Calu3 (cell line): ENCODE measurements around the gene PLD5. TPM values are rescaled to one million over a fixed set of nuclear protein-coding genes. Genes with fewer than 3 reads are reported as not detected.
A peak's percentile ranks its signal among the peaks of the same experiment; 100 is the strongest.

Source experiments
- BruUV-seq: library from RNA; stranded (reverse); fragments of 400-500 nt; replicated peaks from 2 replicates; lab custom pipeline; 2021; lab: Mats Ljungman, UMichigan
- CTCF ChIA-PET: fragments of 300-600 bp; sonication (Branson Sonifier 250); formaldehyde crosslinking; loops from one replicate; lab custom pipeline; 2022; ENCODE audit warnings: antibody characterized with exemption; lab: Charles Lee
- DNase-seq: peaks from one replicate; pipeline ENCODE4 v3.0.0; 2022
- H3K27ac Mint-ChIP-seq: one replicate; pipeline ENCODE4 v1.8.0; 2022; ENCODE audit warnings: mixed read lengths; ENCODE audit not compliant: unreplicated experiment
- H3K27me3 Mint-ChIP-seq: one replicate; pipeline ENCODE4 v1.8.0; 2022; ENCODE audit warnings: mixed read lengths; ENCODE audit not compliant: unreplicated experiment
- H3K36me3 Mint-ChIP-seq: one replicate; pipeline ENCODE4 v1.8.0; 2022; ENCODE audit warnings: mild to moderate bottlenecking, moderate library complexity, mixed read lengths; ENCODE audit not compliant: insufficient read depth, unreplicated experiment
- H3K4me1 Mint-ChIP-seq: one replicate; pipeline ENCODE4 v1.8.0; 2022; ENCODE audit warnings: mild to moderate bottlenecking, low read depth, mixed read lengths; ENCODE audit not compliant: unreplicated experiment
- H3K4me3 Mint-ChIP-seq: one replicate; pipeline ENCODE4 v1.8.0; 2022; ENCODE audit warnings: mild to moderate bottlenecking, low read depth, moderate library complexity, mixed read lengths; ENCODE audit not compliant: unreplicated experiment
- H3K9me3 Mint-ChIP-seq: one replicate; pipeline ENCODE4 v1.8.0; 2022; ENCODE audit warnings: low read depth, mixed read lengths; ENCODE audit not compliant: unreplicated experiment
- intact Hi-C: fragments of 100-400 bp; cut with micrococcal nuclease; formaldehyde crosslinking; loops from one replicate; pipeline ENCODE4 v1.10.0; 2022; ENCODE audit not compliant: unreplicated experiment
- total RNA-seq: library from RNA; stranded (reverse); gene quantifications from 2 replicates; pipeline ENCODE4 v1.2.3, GENCODE V29; 2022
- TF ChIP-seq, protein P1 (sequence below): fragments of 200-600 bp; IDR thresholded peaks from one replicate; pipeline ENCODE4 v1.8.0; 2022; ENCODE audit warnings: antibody characterized with exemption; ENCODE audit not compliant: unreplicated experiment

The PLD5 gene
- total RNA-seq, 1 experiment from 2014 or later, result 2.4 TPM

DNA sequence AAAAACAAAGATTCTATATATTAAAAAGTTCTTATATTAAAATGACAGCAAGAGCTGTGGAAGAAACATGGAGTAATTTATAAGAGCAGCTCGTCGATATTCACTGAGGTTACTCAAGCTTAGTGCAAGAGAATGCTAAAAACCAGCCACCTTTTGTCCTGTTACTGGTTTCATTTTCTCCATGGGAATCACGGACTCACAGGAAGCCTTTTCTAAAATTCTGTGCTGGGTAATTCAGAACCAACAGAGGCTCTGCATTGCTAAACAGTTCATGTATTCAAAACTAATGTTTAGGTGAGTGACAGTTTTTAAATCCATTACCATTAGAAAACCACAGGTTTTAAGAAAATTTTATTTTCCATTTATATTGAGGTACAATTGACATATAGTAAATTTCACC lies 377.8 kb downstream of the PLD5 start:
- BruUV-seq, result no TSS peak
- DNase-seq, result no peak
- no peaks in the 10 kb centered on the region for H3K4me1 Mint-ChIP-seq
- CTCF ChIA-PET, result no interaction called here
- intact Hi-C loops, result loop anchor here (5.0 kb wide), 1 partner anchor 96 kb away; no protein-coding TSS in a partner anchor
- H3K4me3 Mint-ChIP-seq, result peak overlapping the region; percentile 24
- H3K36me3 Mint-ChIP-seq, result no peaks in the 10 kb centered on the region
- no peaks in the 10 kb centered on the region for H3K27me3 Mint-ChIP-seq
- TF ChIP-seq, protein P1, sequence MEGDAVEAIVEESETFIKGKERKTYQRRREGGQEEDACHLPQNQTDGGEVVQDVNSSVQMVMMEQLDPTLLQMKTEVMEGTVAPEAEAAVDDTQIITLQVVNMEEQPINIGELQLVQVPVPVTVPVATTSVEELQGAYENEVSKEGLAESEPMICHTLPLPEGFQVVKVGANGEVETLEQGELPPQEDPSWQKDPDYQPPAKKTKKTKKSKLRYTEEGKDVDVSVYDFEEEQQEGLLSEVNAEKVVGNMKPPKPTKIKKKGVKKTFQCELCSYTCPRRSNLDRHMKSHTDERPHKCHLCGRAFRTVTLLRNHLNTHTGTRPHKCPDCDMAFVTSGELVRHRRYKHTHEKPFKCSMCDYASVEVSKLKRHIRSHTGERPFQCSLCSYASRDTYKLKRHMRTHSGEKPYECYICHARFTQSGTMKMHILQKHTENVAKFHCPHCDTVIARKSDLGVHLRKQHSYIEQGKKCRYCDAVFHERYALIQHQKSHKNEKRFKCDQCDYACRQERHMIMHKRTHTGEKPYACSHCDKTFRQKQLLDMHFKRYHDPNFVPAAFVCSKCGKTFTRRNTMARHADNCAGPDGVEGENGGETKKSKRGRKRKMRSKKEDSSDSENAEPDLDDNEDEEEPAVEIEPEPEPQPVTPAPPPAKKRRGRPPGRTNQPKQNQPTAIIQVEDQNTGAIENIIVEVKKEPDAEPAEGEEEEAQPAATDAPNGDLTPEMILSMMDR, result no peak
- peaks cover 2% of the 10 kb centered on the region for H3K9me3 Mint-ChIP-seq
- H3K27ac Mint-ChIP-seq, result no peak overlapping the region

DNA sequence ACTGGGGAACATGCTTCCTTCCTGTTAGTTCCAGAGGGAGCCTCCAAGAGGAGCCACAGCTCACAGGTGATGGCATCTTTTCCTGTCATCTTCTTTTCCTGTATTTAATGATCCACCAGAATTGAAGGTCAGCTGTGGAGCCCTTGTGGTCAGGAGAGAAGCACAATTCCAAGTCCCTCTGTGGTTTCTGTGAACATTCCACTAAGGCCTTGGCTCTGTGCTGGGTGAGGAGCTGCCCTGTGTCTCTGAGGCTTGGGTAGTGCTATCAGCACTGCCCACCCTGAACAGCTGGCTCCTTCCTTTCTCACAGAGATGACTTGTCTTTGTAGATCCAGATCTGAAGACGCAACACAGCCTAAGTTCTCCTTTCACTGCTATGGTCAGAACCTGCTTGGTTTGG lies 383.7 kb downstream of the PLD5 start:
- no peaks in the 10 kb centered on the region for H3K27me3 Mint-ChIP-seq
- no peak for DNase-seq
- TF ChIP-seq, protein P1, result no peak
- no peaks in the 10 kb centered on the region for H3K9me3 Mint-ChIP-seq
- CTCF ChIA-PET, result no interaction called here
- H3K36me3 Mint-ChIP-seq, result no peaks in the 10 kb centered on the region
- H3K4me1 Mint-ChIP-seq, result no peaks in the 10 kb centered on the region
- no peak overlapping the region for H3K4me3 Mint-ChIP-seq
- no TSS peak for BruUV-seq
- H3K27ac Mint-ChIP-seq, result no peak overlapping the region
- intact Hi-C loops, result no loop called here

DNA sequence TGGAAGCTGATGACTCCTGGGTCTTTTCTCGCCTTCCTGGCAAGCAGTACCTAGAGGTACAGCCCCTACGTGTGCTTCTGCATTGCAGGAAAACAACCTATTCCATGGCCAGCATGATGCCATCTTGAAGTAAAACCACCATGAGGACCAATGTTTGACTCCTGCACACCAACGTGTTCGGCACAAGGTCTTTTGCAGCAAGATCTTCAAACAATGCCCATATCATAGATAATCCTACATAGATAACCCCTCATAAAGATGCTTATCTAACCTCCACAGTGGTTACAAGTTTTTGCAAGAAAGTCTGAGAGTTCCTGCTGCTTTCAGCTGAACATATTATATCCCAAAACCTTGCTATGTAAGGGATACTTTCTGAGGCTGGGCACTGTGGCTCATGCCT lies 384.5 kb downstream of the PLD5 start:
- TF ChIP-seq, protein P1, result no peak
- no peak overlapping the region for H3K4me3 Mint-ChIP-seq
- no peaks in the 10 kb centered on the region for H3K36me3 Mint-ChIP-seq
- CTCF ChIA-PET, result no interaction called here
- DNase-seq, result no peak
- H3K27me3 Mint-ChIP-seq, result no peaks in the 10 kb centered on the region
- intact Hi-C loops, result no loop called here
- no TSS peak for BruUV-seq
- H3K27ac Mint-ChIP-seq, result no peak overlapping the region
- no peaks in the 10 kb centered on the region for H3K4me1 Mint-ChIP-seq
- H3K9me3 Mint-ChIP-seq, result no peaks in the 10 kb centered on the region

DNA sequence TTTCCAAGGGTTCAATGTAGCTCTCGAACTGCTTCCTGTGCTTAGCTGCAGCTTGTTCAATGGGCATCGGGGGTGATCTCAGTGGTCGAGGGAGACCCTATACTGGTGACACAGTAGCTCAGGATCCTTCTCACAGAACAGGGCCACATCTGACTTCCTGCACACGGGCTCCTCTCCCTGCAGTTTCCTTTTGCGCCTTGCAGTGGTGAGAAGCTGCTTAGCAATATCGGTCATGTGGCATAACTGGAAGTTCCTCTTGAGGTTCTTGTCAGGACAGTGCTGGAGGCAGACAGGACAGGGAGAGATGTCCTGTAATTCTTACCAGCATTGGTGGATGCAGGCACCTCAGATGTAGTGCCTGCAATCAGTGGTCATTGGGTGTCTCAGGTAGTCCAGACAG lies 385.1 kb downstream of the PLD5 start:
- BruUV-seq, result no TSS peak
- CTCF ChIA-PET, result no interaction called here
- H3K4me1 Mint-ChIP-seq, result no peaks in the 10 kb centered on the region
- H3K4me3 Mint-ChIP-seq, result no peak overlapping the region
- H3K36me3 Mint-ChIP-seq, result no peaks in the 10 kb centered on the region
- intact Hi-C loops, result no loop called here
- no peak overlapping the region for H3K27ac Mint-ChIP-seq
- TF ChIP-seq, protein P1, result no peak
- no peaks in the 10 kb centered on the region for H3K9me3 Mint-ChIP-seq
- no peaks in the 10 kb centered on the region for H3K27me3 Mint-ChIP-seq
- peak; percentile 6 for DNase-seq
